ENCODE results near the gene TMEM259.

TMEM259 gene

DNA sequence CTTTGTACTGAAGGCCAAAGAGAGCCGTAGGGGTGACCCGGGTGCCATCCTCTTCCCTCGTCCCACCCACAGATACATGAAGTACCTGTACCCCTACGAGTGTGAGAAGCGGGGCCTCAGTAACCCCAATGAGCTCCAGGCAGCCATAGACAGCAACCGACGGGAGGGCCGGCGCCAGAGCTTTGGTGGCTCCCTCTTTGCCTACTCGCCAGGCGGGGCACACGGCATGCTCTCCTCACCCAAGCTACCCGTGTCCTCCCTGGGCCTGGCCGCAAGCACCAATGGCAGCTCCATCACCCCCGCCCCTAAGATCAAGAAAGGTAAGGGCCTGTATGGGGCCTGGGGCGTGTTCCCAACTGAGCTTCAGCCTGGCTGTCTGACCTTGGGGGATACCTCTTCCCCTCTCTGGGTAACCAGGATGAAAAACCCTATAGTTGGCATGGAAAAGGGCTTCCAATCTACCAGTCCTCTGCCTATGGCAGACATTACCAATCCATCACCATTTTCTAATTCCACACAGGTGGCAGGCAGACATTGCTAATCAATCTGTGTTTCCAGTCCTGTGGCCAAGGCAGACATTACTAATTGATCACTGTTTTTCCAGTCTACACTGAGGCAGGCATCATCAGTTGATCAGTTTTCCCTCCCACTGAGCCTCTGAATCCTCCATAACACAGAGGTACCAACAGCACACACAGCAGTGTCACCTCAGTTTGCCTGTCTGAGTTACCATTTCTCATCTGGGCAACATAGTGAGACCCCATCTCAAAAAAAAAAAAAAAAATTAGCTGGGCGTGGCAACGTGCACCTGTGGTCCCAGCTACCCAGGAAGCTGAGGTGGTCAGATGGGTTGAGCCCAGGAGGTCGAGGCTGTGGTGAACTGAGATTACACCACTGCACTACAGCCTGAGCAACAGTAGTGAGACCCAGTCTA lies 55.9 kb downstream of the TMEM259 start:
- DNase-seq (ENCODE audit: extremely low read depth in 1 of 2, low read depth in 1 of 2), result no peak

GRCh38 chr19:964116-964520 lies 56.8 kb downstream of the TMEM259 start:
- DNase-seq (ENCODE audit: extremely low read depth in 1 of 2, low read depth in 1 of 2), result no peak

GRCh38 chr19:963486-963951 lies 57.4 kb downstream of the TMEM259 start:
- no peak for DNase-seq (ENCODE audit: extremely low read depth in 1 of 2, low read depth in 1 of 2)

DNA sequence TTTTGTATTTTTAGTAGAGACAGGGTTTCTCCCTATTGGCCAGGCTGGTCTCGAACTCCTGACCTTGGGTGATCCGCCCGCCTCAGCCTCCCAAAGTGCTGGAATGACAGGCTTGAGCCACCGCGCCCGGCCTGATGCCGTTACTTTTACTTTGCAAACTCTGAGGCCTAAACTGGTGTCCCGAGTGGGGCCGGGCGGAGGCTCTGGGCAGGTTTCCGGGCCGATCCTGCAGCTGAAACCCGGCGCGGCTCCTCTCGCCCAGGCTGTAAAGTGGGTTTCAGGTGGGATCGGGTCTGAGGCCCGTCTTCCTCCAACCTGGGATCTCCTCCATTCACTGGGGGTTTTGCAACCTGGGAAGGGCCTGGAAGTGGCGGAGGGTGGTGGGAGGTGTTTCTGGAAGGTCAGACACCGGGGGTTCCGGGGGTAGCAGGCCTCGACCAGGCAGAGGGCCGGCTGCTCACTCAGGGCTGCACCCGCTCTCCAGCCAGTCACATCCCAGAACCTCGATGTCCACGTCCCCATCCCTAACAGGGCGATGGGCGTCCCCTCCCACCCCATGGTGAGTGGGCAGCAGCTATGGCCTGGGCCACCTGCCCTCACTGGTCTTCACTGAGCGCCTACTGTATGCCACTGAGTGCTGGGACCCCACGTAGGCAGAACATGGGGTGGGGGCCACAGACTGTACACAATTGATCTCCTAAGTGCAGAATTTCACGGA lies 58.1 kb downstream of the TMEM259 start:
- no peak for DNase-seq (ENCODE audit: extremely low read depth in 1 of 2, low read depth in 1 of 2)

DNA sequence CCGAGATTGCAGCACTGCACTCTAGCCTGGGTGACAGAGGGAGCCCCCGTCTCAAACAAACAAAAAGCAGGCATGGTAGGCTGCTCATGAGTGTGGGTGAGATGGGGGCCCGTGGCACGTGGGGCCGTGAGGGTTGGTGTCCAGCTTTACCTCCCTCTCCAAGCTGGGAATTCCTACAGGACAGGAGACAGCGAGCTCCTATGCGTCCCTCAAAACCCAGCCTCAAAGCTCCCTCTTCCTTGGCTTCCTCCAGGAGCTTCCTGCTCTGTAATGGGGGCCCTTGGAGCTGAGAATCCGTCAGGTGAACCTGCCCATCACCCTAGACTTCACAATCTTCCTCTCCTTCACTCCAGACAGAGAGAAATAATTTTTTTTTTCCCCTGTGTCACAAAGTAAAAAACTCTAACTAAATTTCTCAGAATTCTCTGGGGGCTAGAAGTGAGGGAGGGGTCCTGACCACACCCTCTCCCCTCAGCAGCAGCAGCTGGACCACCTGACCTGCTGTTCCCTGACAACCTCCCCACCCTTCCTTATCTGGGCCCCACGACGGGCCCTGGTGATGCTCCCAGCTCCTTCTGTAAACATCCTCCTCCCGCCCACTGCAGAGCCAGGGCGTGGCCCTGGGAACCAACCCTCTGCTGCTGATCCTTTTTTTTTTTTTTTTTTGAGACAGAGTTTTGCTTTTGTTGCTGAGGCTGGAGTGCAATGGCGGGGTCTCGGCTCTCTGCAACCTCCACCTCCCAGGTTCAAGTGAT lies 58.9 kb downstream of the TMEM259 start:
- no peak for DNase-seq (ENCODE audit: extremely low read depth in 1 of 2, low read depth in 1 of 2)

GRCh38 chr19:960601-960938 lies 60.4 kb downstream of the TMEM259 start:
- no peak for DNase-seq (ENCODE audit: extremely low read depth in 1 of 2, low read depth in 1 of 2)

- no peak for DNase-seq (ENCODE audit: extremely low read depth in 1 of 2, low read depth in 1 of 2)
Measured at GRCh38 chr19:960020-960419, 60.9 kb downstream of the TMEM259 start.
